ENCODE measurements around the gene LLCFC1.

Gene LLCFC1

GRCh38 chr7:142939226-142939910 is at the start of gene LLCFC1:
Gene LLCFC1 (plus strand): TSS chr7:142939484. CDS start chr7:142939622, 138 bp downstream.
- no peak for DNase-seq

DNA sequence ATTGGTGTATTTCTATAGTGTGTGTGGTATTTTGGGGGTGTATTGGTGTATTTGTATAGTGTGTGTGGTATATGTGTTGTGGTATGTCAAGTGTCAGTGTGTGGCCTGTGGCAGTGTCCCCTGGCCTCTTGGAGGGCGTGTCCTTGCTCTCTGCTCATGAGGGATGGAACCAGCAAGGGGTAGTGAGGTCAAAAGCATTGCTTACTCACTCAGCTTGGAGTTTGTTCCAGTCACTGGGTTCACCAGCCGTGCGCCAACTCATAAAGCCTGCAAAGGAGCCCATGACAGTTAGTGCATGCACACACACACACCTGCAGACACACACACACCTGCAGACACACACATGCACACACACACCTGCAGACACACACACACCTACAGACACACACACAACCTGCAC is 49.5 kb upstream of the LLCFC1 start:
- DNase-seq, result no peak

DNA sequence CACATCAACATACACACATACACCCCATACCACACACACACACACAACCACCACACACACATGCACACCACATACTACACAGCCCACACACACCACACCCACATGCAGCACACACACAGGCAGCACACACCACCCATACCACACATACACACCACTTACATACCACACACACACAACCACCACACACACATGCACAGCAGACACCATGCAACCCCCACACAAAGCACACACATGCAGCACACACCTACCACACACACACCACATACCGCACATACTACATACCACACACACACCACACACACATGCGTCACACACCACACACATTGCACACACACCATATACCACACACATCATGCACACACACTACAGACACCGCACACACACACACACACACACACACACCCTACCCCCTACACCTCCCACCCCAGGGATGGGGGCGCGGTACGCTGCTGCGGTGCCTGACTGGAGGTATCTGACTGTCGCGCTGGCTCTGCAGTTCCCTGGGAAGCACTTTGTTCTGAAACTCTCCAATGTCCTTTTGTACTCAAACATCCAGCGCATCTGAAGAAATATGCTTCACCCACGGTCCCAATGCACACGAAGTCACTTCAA is 48.3 kb upstream of the LLCFC1 start:
- no peak for DNase-seq

- DNase-seq, result no peak
Observed at GRCh38 chr7:142891490-142892082, 47.7 kb upstream of the LLCFC1 start.

DNA sequence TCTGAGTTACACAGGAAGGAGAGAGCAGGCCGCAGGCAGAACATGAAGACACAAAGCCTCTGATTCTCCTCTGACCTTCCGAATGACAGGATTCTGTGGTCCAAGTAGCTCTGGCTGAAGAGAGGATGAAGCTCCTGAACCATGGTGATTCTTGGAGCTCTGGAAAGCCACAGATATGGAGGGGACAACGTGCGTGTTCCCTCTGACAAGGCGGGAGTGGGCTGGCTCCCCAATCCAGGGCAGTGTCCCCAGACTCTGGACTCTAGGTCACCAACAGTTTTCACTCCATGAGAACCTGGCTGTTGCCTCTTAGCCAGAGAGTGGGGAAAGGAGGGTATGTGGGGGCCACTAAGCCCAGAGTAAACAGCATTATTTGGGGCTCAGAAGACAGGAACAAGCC is 46.3 kb upstream of the LLCFC1 start:
- DNase-seq, result no peak

GRCh38 chr7:142894112-142894984 is 44.9 kb upstream of the LLCFC1 start:
- DNase-seq, result no peak

- DNase-seq, result no peak
Observed at GRCh38 chr7:142894985-142895593, 44.2 kb upstream of the LLCFC1 start.

DNA sequence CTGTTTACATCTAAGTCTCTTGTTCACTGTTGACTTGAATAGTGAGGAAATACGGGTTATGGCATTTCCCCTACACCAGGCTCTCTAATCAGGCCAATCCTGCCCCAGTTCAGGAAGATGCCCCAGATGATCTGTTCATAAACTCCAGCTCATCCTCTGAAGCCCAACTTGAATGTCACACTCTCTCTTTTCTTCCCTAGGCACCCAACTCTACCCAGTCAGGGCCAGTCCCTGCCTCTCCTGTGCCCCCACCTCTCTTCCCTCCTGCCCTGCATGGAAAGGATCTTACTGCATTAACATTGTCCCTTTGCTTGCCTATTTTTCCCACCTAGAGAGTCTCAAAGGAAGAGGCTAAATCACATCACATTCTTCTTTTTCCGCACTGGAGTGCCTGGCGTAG is 43.1 kb upstream of the LLCFC1 start:
- no peak for DNase-seq

GRCh38 chr7:142896741-142897379 is 42.4 kb upstream of the LLCFC1 start:
- no peak for DNase-seq

DNA sequence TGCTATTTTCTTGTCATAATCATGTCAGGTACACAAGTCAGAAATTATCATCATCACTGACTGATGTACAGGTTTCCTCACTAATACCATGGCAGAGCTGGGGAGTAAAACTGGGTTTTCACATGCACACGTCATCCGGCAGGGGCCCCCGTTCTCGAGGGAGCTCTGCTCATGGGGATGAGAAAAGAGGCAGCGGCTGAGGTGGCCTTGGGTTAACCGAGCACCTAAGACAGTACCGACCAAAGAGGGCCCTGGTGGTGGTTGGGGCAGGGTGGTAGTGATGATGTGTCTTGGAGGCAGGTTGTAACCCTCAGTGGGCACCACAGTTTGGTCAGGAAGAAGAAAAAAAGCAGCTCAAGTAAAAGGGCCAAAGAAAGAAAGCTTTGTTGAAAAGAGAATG is 41.6 kb upstream of the LLCFC1 start:
- DNase-seq, result no peak

GRCh38 chr7:142898377-142899170 is 40.7 kb upstream of the LLCFC1 start:
- no peak for DNase-seq

- DNase-seq, result no peak
Observed at GRCh38 chr7:142899661-142900060, 39.6 kb upstream of the LLCFC1 start.

GRCh38 chr7:142901426-142902259 is 37.6 kb upstream of the LLCFC1 start:
- no peak for DNase-seq

- no peak for DNase-seq
Observed at GRCh38 chr7:142904128-142904527, 35.2 kb upstream of the LLCFC1 start.

DNA sequence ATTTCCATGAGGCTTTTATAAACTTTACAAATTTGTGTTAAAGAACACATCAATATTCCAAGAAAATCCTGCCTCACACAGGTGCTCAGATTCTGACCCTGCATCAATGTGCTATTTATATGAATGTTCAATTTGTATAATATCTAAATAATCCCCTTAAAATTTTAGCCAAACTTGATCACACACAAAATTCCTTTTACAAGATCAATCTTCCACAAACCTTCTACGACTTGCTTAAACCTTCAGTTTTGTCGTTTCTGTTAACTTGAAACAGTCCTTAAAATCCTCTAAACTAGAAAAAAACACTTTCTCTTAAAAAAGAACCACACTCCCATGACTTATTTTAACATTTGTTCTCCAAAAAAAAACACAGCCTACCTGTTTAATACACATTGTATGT is 33.5 kb upstream of the LLCFC1 start:
- no peak for DNase-seq

GRCh38 chr7:142906643-142907042 is 32.6 kb upstream of the LLCFC1 start:
- no peak for DNase-seq

- DNase-seq, result no peak
Observed at GRCh38 chr7:142908290-142908689, 31.0 kb upstream of the LLCFC1 start.

- no peak for DNase-seq
Observed at GRCh38 chr7:142908921-142909890, 30.1 kb upstream of the LLCFC1 start.

GRCh38 chr7:142910031-142910433 is 29.3 kb upstream of the LLCFC1 start:
- no peak for DNase-seq
